Calu3 (cell line): ENCODE results near the gene GDF2. TPM values are rescaled to one million over a fixed set of nuclear protein-coding genes. Genes with fewer than 3 reads are reported as not detected.

Source experiments
- BruUV-seq: library from RNA; stranded (reverse); fragments of 400-500 nt; replicated peaks from 2 replicates; lab custom pipeline; 2021; lab: Mats Ljungman, UMichigan
- CTCF ChIA-PET: fragments of 300-600 bp; sonication (Branson Sonifier 250); formaldehyde crosslinking; loops from one replicate; lab custom pipeline; 2022; ENCODE audit warnings: antibody characterized with exemption; lab: Charles Lee
- DNase-seq: peaks from one replicate; pipeline ENCODE4 v3.0.0; 2022
- H3K27ac Mint-ChIP-seq: one replicate; pipeline ENCODE4 v1.8.0; 2022; ENCODE audit warnings: mixed read lengths; ENCODE audit not compliant: unreplicated experiment
- H3K27me3 Mint-ChIP-seq: one replicate; pipeline ENCODE4 v1.8.0; 2022; ENCODE audit warnings: mixed read lengths; ENCODE audit not compliant: unreplicated experiment
- H3K36me3 Mint-ChIP-seq: one replicate; pipeline ENCODE4 v1.8.0; 2022; ENCODE audit warnings: mild to moderate bottlenecking, moderate library complexity, mixed read lengths; ENCODE audit not compliant: insufficient read depth, unreplicated experiment
- H3K4me1 Mint-ChIP-seq: one replicate; pipeline ENCODE4 v1.8.0; 2022; ENCODE audit warnings: mild to moderate bottlenecking, low read depth, mixed read lengths; ENCODE audit not compliant: unreplicated experiment
- H3K4me3 Mint-ChIP-seq: one replicate; pipeline ENCODE4 v1.8.0; 2022; ENCODE audit warnings: mild to moderate bottlenecking, low read depth, moderate library complexity, mixed read lengths; ENCODE audit not compliant: unreplicated experiment
- H3K9me3 Mint-ChIP-seq: one replicate; pipeline ENCODE4 v1.8.0; 2022; ENCODE audit warnings: low read depth, mixed read lengths; ENCODE audit not compliant: unreplicated experiment
- intact Hi-C: fragments of 100-400 bp; cut with micrococcal nuclease; formaldehyde crosslinking; loops from one replicate; pipeline ENCODE4 v1.10.0; 2022; ENCODE audit not compliant: unreplicated experiment
- total RNA-seq: library from RNA; stranded (reverse); gene quantifications from 2 replicates; pipeline ENCODE4 v1.2.3, GENCODE V29; 2022
- TF ChIP-seq, protein P1 (sequence below): fragments of 200-600 bp; IDR thresholded peaks from one replicate; pipeline ENCODE4 v1.8.0; 2022; ENCODE audit warnings: antibody characterized with exemption; ENCODE audit not compliant: unreplicated experiment

Gene GDF2
- total RNA-seq, 1 experiment from 2014 or later: not detected

DNA sequence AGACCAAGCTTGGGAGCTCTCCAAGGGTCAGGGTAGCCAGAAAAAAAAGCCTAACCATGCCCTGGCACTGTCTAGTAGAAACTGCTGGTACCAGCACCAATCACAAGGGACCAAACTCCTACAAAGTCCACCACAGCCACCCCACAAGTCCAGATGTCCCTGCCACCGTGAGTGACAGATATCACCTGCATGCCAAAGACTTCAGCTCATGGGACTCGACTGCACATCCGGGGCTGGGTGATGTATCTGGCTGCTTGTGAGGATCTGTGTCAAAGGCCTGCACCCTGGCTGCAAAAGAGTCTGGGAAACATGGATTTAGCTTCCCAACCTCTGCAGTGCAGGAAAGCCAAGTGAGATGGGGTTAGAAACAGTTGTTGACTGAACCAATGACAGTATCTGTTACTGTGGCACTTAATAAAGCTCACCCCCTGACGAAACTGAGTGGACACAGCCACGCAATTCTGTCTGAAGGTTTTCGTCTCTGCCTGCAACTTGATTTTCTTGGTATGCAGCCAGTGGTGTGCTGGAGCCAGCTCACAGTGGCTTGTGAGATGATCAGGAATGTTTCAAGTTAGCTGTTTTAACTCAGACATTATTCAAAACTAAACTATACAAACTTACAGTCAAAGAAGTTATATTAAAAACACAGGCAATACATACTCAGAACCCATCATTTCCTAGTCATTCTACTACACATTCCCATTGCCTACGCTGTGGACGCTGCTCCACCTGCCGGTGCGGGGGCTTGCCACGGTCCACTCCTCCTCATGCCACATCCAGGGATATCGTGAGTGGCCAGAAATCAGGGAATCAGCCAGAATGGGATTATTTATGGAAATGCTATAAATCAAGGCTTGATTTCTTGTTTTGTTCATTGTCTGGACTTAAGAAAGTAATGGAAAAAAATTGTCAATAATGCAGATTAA, 52.6 kb downstream of the GDF2 start:
- TF ChIP-seq, protein P1, sequence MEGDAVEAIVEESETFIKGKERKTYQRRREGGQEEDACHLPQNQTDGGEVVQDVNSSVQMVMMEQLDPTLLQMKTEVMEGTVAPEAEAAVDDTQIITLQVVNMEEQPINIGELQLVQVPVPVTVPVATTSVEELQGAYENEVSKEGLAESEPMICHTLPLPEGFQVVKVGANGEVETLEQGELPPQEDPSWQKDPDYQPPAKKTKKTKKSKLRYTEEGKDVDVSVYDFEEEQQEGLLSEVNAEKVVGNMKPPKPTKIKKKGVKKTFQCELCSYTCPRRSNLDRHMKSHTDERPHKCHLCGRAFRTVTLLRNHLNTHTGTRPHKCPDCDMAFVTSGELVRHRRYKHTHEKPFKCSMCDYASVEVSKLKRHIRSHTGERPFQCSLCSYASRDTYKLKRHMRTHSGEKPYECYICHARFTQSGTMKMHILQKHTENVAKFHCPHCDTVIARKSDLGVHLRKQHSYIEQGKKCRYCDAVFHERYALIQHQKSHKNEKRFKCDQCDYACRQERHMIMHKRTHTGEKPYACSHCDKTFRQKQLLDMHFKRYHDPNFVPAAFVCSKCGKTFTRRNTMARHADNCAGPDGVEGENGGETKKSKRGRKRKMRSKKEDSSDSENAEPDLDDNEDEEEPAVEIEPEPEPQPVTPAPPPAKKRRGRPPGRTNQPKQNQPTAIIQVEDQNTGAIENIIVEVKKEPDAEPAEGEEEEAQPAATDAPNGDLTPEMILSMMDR: no peak
- no peaks in the 10 kb centered on the region for H3K36me3 Mint-ChIP-seq
- intact Hi-C loops: no loop called here
- H3K4me1 Mint-ChIP-seq: peaks cover 11% of the 10 kb centered on the region
- CTCF ChIA-PET: interaction anchor here (0.7 to 0.8 kb wide), 2 partner anchors 9 to 11 kb away, joined by 3 to 4 read pairs; partner anchors contain the start of gene ZNF488
- no peaks in the 10 kb centered on the region for H3K9me3 Mint-ChIP-seq
- peaks cover 10% of the 10 kb centered on the region for H3K27me3 Mint-ChIP-seq
- DNase-seq: no peak
- no peak overlapping the region for H3K4me3 Mint-ChIP-seq
- no TSS peak for BruUV-seq
- no peak overlapping the region for H3K27ac Mint-ChIP-seq

DNA sequence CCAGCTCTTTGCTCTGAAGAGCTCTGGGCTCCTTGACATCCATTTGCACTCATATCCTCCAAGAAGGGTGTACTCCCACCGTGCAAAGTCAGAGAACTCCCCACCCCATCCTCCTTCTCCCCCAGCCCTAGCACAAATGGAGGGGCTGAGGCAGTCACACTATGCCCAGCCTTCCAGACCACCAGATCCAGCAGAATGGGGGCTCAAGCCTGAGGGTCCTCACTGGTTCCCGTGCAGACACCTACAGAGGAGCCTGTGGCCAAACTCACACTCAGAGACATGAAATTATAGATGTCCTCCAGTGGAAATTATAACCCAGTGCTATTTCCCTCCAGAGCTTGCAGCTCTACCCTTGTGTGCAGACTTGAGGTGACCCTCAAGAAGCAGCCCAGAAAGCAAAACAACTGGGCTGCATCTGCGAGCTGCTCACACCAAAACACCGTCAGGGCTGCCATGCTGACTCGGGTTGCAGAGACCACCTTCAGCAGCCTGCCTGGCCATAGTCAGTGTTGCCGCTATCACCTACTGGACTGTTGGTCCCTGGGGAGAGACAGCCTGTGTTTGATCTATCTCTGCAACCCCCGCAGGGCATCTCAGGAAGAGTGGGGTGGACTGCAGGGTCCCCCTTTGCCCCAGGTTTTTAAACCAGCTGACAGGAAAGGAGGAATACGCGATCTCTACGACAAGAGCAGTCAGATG, 54.4 kb downstream of the GDF2 start:
- DNase-seq: no peak
- Mint-ChIP-seq H3K27ac (no peak overlapping the region), H3K4me1 (peaks cover 11% of the 10 kb centered on the region), H3K27me3 (peaks cover 28% of the 10 kb centered on the region), H3K36me3 (no peaks in the 10 kb centered on the region), H3K4me3 (no peak overlapping the region), H3K9me3 (no peaks in the 10 kb centered on the region)
- BruUV-seq: no TSS peak
- CTCF ChIA-PET: interaction anchor here (0.7 kb wide), 1 partner anchor 23 kb away, joined by 3 read pairs; no protein-coding TSS in a partner anchor
- TF ChIP-seq, protein P1: no peak
- intact Hi-C loops: no loop called here

Other genes with a start within 250 kb of the GDF2 start
- gene GDF10, start 22.3 kb upstream of the GDF2 start, total RNA-seq: not detected in 2 replicates
- gene RBP3, start 25.9 kb downstream of the GDF2 start, total RNA-seq: not detected in 2 replicates
- gene ZNF488, start 61.8 kb downstream of the GDF2 start, total RNA-seq: 2.1 and 2.2 TPM in 2 replicates
- gene ANXA8, start 161.7 kb downstream of the GDF2 start, total RNA-seq: 0.69 and 1.1 TPM in 2 replicates
- gene FAM25G, start 169.2 kb downstream of the GDF2 start, total RNA-seq: not detected in 2 replicates
- 17.6 and 19.3 TPM in 2 replicates for gene AGAP9, start 201.2 kb downstream of the GDF2 start, total RNA-seq